Measurements from ENCODE around the gene PPP2R2C.

Gene PPP2R2C

GRCh38 chr4:6291784-6292297 is 180.6 kb downstream of the PPP2R2C start:
- no peak for DNase-seq (ENCODE audit: low read depth in 4 of 4, low spot score in 1 of 4)

- no peak for DNase-seq (ENCODE audit: low read depth in 4 of 4, low spot score in 1 of 4)
Measured at GRCh38 chr4:6290769-6291547, 181.5 kb downstream of the PPP2R2C start.

DNA sequence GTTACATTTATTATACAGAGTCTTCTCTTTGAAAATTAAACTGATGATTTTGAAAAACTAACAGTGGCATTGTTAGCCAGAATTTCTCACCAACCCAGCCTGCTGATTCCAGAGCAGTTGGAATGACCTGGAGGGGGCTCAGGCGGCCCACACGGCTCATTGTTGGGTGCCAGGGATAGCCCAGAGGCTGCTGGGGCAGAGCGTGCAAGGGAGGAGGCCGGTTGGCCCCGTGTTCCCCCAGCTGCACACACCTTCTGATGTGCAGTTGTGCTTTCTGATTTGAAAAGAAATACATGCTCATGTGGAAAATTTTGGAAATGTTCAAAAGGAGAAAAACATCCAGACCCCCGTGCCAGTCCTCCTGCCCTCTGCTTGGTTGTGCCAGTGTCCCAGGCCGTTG is 182.2 kb downstream of the PPP2R2C start:
- DNase-seq (ENCODE audit: low read depth in 4 of 4, low spot score in 1 of 4): no peak

GRCh38 chr4:6288871-6289270 is 183.5 kb downstream of the PPP2R2C start:
- no peak for DNase-seq (ENCODE audit: low read depth in 4 of 4, low spot score in 1 of 4)

DNA sequence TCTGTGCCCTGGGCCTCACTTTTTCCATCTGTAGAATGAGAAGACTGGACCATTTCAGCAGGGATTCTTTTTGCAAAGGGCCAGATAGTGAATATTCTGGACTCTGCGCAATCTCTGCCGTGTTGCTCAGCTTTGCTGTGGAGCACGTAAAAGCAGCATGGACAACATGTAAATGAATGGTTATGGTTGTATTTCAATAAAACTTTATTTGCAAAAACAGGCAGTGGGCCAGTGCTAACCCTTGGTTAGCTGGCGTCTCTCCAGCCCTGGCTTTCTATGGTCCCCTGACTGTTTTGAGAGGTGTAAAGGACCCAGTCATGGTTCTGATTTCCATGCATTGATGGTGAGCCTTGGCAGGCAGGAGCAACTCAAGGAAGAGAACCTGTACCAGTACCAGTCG is 184.1 kb downstream of the PPP2R2C start:
- DNase-seq (ENCODE audit: low read depth in 4 of 4, low spot score in 1 of 4): no peak

DNA sequence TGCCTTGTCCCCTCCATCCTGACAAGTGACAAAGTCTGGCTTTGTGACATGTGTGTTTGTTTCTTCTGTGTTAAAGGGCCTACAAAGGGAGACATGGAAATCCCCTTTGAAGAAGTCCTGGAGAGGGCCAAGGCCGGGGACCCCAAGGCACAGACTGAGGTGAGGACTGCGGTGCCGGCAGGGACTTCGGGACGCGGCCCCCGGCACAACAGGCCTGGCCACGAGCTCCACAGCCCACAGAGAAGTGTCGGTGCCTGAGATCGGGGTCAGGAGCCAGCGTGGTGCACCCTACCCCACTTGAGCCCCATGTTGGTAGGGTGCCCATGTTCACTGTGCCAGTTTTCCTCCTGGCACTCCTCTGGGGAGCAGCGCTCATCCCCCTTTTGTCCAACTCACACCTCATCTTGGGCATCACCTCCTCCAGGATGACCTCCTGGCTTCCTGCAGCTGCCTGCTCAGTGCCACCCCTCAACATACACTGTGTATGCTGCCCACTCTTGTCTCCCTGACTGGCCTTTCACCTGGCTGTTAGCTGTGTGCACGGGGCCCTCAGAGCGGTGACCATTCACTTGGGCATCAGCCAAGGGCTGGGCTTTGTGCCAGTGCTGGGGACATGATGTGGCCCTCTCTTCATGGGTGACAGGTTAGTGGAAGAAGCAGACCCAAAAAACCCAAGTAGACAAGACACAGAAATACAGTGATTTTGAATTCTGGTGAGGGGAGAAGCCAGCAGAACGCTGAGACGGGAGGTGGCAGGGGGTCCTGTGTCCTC is 185.2 kb downstream of the PPP2R2C start:
- no peak for DNase-seq (ENCODE audit: low read depth in 4 of 4, low spot score in 1 of 4)

- no peak for DNase-seq (ENCODE audit: low read depth in 4 of 4, low spot score in 1 of 4)
Measured at GRCh38 chr4:6283282-6283681, 189.1 kb downstream of the PPP2R2C start.

- DNase-seq (ENCODE audit: low read depth in 4 of 4, low spot score in 1 of 4): no peak
Measured at GRCh38 chr4:6282314-6282771, 190.1 kb downstream of the PPP2R2C start.

- DNase-seq (ENCODE audit: low read depth in 4 of 4, low spot score in 1 of 4): no peak
Measured at GRCh38 chr4:6281436-6282313, 190.7 kb downstream of the PPP2R2C start.

DNA sequence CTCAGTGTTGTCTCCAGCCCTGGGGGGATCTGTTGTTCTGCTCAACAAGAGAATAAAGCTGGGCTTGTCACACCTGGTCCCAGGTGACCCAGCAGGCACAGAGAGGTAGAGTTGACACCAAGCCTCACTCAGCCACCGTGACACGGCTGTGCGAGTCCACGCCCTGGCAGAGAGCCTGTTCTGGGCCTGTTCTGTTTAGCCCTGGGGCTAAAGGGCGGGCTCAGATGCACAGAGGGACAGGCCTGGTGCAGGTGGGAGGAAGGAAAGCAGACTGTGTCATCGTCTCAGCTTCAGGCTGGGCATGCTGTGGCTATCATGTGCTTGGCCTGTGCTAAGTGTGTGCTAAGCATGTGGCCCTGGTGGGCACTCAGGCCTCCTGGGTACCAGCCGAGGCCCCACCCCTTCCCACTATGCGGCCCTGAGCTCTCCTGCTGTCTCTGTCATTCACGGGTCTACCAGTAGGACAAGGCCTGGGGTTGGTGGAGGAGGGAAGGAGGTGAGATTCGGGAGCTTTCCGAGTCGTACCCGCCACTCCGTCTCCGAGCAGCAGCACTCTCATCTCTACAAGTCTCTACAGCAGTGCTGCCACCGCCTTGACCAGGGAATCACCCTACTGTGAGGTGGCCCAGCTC is 191.9 kb downstream of the PPP2R2C start:
- no peak for DNase-seq (ENCODE audit: low read depth in 4 of 4, low spot score in 1 of 4)

GRCh38 chr4:6279582-6280289 is 192.7 kb downstream of the PPP2R2C start:
- no peak for DNase-seq (ENCODE audit: low read depth in 4 of 4, low spot score in 1 of 4)

DNA sequence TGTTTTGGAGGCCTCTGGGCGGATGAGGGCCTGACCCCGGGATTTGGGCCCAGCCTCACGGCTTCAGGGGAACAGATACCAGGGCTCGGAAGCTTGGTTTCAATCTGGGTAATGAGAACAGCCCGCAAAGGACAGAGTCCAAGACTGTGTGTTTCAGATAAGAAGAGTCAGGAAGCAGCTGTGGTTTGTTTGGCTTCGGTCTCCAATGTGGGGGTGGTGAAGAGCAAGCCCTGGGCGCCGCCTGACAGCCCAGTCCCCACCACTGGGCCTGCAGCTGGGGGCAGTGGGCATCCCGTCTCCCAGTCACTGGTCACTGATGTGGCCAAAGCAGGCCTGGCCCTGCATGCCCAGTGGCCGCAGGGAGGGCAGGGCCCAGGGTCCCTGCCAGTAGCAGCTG is 193.6 kb downstream of the PPP2R2C start:
- no peak for DNase-seq (ENCODE audit: low read depth in 4 of 4, low spot score in 1 of 4)

- no peak for DNase-seq (ENCODE audit: low read depth in 4 of 4, low spot score in 1 of 4)
Measured at GRCh38 chr4:6277935-6278800, 194.2 kb downstream of the PPP2R2C start.

GRCh38 chr4:6277139-6277802 is 195.1 kb downstream of the PPP2R2C start:
- no peak for DNase-seq (ENCODE audit: low read depth in 4 of 4, low spot score in 1 of 4)

DNA sequence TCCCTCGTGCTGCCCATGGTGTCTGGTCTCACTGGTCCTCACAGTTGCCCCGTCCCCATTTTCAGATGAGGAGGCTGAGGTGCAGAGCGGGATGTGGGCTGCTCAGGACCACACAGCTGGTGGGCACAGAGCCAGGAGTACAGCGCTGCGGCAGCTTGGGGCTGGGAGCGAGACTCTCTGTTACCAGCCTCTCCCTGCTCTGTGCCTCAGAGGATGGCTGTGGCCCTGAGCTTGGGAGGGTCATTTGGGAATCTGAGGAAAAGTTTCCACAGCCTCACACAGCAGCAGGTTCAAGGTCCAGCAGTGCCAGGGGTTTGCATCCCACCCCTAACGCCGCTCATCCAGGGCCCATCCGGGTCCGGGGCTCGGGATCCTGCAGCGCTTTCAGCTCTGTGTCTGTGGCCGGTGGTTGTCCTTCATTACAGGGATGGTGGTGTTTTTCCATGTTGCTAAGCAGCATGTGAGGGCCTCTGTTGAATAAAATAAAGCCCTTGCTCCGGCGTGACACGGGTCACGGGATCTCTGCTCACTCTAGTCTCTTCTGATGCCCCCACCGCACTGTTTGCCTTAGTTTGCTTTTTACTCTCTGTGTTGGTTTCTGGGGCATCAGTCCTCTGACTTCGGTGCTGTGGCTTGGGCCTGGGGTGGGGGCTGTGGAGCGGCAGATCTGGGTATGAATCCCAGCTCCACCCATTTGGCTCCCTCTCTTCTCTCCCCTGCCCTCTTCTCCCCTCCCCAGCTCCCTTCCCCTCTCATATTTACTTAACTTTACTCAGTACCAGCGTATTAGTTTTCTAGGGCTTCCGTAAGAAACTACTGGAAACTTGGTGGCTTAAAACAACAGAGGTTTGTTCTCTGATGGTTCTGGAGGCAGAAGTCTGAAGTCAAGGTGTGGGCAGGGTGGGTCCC is 196.3 kb downstream of the PPP2R2C start:
- DNase-seq (ENCODE audit: low read depth in 4 of 4, low spot score in 1 of 4): no peak

GRCh38 chr4:6275351-6275750 is 197.1 kb downstream of the PPP2R2C start:
- DNase-seq (ENCODE audit: low read depth in 4 of 4, low spot score in 1 of 4): no peak

- DNase-seq (ENCODE audit: low read depth in 4 of 4, low spot score in 1 of 4): no peak
Measured at GRCh38 chr4:6273661-6273990, 198.8 kb downstream of the PPP2R2C start.
